ENCODE measurements around the gene CSK.
"Not testable (repeated sequence)": the region's sequence is repeated elsewhere in the genome, so short reads cannot be mapped to it uniquely, and the experiment has no call there.

CSK gene

GRCh38 chr15:74770211-74770903, 11.5 kb upstream of the CSK start:
- DNase-seq (ENCODE audit: low read depth in 2 of 2), result no peak

DNA sequence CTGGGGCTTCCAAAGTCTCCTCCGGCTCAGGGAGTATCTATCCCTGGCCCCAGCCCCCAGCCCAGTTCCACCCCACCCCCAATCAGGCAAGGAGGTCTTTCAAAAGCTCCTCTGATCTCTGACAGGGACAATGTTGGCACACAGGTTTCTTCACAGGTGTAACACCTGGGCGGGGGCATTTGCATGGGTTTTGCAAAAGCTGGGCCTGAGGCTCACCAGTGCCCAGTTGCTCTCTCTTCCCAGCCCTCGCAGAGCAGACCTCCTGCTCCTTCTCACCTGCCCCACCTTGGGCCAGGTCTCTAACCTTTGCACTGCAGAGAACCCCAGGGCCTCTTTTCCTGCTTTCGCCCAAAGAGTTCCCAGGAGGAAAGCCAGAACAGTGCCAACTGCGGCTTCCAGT, 8.6 kb upstream of the CSK start:
- no peak for DNase-seq (ENCODE audit: low read depth in 2 of 2)

DNA sequence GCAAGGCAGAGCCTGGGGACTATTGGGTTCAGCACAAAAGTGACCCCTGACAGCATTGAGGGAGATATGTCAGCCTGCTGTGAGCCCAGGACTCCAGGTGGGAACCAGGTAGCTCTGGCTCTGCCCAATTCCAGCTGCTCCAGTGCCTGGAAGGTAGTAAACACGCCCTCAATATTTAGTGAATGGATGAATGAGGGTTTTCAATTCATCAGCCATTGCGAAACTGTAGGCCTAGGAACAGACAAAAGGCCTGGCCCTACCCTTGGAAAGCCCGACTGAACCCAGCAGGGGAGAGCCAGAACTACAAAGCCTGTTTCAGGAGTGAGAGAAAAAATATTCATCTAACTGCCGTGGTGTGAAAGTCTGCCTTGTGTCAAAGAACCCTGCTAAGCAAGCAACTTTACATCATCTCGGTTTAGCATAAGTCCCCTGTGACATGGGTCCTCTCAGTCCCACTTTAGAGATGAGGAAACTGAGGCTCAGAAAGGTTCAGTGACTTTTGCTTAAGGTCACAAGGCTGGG, 8.1 kb upstream of the CSK start:
- no peak for DNase-seq (ENCODE audit: low read depth in 2 of 2)

- no peak for DNase-seq (ENCODE audit: low read depth in 2 of 2)
Measured at GRCh38 chr15:74775132-74775562, 6.7 kb upstream of the CSK start.

DNA sequence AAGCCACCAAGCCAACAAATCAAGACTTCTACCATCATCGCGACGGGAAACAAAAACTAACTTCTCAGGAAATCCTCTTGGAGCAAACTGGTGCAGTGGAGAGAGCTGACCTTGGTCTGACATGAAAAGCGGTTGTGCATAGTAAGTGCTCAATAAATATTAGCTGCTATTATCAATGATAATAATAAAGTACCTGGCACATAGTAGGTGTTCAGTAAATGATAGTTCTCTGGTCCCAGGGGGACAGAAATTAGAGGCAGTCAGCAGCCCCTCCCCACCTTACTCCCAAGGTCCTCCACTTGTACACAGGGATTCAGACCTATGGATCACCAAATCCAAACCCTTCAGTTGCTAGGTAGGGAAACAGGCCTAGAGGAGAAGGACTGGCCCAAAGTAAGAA, 6.0 kb upstream of the CSK start:
- DNase-seq (ENCODE audit: low read depth in 2 of 2), result no peak

GRCh38 chr15:74776821-74777768, 4.8 kb upstream of the CSK start:
- no peak for DNase-seq (ENCODE audit: low read depth in 2 of 2)

GRCh38 chr15:74777769-74778598, 3.9 kb upstream of the CSK start:
- no peak for DNase-seq (ENCODE audit: low read depth in 2 of 2)

DNA sequence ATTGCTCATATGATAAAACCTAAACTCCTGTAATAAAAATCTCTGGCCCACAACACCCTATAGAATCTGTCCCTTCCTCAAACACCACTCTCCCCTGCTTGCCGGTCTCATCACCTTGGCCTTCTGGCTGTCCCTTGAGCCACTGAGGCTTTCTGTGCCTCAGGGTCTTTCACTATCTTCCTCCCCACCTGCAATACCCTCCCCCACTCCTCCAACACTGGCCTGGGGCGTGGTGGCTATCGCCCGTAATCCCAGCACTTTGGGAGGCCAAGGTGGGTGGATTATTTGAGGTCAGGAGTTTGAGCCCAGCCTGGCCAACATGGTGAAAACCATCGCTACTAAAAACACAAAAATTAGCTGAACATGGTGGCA, 3.3 kb upstream of the CSK start:
- DNase-seq (ENCODE audit: low read depth in 2 of 2), result no peak

- no peak for DNase-seq (ENCODE audit: low read depth in 2 of 2)
Measured at GRCh38 chr15:74779162-74779648, 2.7 kb upstream of the CSK start.

DNA sequence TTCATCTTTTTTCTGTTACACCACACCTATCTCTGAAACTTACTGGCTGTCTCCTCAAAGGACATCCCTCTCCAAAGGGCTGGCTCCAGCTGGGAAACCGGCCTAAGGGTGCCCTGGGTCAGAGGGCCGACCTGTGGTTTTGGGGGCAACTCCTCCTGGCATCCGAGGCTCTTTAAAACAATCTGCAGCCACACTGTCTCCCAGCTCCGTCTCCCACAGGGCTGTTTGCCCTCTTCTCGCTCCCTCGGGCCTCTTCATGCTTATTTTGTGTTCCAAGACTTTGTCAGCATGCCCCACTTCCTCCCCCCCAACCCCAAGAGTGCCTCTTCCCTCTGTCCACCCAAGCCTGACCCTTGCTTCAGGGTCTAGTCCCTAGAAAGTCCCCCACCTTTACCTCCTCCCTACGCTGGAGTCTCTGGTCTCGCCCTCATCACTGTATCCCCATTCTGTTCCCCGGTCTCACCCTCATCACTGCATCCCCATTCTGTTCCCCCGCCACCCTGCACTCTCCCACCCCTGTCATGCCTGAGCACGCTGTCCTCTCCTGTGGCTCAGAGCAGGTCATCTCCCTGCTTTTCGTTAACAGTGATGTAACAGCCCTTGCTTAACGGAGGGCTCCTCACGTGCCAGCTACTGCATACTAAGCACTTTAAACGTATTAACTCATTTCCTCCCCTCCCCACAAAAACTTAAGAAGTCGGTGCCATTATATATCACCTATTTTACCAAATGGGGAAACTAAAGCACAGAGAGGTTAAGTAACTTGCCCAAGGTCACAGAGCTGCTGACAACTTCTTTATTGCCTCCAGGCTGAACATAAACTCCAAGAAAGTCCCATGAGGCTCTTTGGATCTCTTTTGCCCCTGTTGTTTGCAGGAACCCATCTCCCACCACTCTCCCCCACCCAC, 1.1 kb upstream of the CSK start:
- no peak for DNase-seq (ENCODE audit: low read depth in 2 of 2)

- DNase-seq (ENCODE audit: low read depth in 2 of 2), result no peak
Measured at GRCh38 chr15:74782259-74783071, 585 bp downstream of the CSK start.

GRCh38 chr15:74783072-74783807, 1.4 kb downstream of the CSK start:
- no peak for DNase-seq (ENCODE audit: low read depth in 2 of 2)

- no peak for DNase-seq (ENCODE audit: low read depth in 2 of 2)
Measured at GRCh38 chr15:74783808-74784175, 1.9 kb downstream of the CSK start.

DNA sequence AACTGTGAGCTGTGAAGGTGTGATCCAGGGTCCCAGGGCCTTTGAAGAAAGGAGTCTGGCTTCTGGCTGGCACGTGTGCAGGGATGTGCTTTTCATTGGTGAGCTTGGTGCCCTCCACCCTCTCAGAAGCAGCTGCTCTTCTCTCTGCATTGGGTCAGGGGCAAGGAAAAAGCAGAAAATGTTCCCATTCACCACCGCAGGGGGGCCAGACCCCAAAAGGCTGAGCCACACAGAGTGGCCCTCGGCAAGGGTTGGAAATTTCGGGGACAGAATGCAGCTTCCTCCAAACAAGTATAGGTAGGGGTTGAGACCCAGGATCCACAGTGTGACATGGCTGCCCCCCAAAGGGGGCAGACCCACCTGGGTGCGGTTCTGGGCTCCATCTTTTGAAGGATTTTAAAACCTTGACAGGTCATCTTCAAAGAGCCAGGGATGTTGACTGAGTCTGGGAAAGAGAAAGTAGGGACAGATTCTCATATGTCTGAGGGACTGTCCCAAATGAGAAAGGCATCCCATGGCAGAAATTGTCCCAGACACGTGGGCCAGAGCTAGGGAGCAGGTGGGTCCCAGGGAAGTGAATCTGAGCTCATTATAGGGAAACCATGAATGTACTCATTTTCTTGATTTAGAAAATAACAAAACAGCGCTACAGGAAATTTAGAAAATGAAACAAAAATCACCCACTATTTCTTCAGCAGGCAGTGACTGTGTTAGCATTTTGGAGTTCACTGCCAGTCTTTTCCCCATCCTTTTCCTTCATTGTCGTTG, 2.7 kb downstream of the CSK start:
- no peak for DNase-seq (ENCODE audit: low read depth in 2 of 2)

GRCh38 chr15:74785194-74786032, 3.5 kb downstream of the CSK start:
- DNase-seq (ENCODE audit: low read depth in 2 of 2), result no peak

GRCh38 chr15:74786081-74786480, 4.2 kb downstream of the CSK start:
- not testable (repeated sequence) for DNase-seq (ENCODE audit: low read depth in 2 of 2)

GRCh38 chr15:74786551-74787165, 4.8 kb downstream of the CSK start:
- no peak for DNase-seq (ENCODE audit: low read depth in 2 of 2)
